D721Med (cell line): ENCODE data around the gene RAB1B.

Experiments
- DNase-seq: peaks from one replicate; pipeline ENCODE4 v3.0.0; 2011; ENCODE audit warnings: low spot score; ENCODE audit not compliant: insufficient read length
- FAIRE-seq: peaks from 2 replicates; lab custom pipeline; 2011; peaks lifted over from hg19 to GRCh38; lab: Jason Lieb, UNC
- CTCF ChIP-seq: IDR thresholded peaks from 2 replicates; pipeline ENCODE4 v1.5.1; 2012; ENCODE audit warnings: mild to moderate bottlenecking, control low read depth; ENCODE audit not compliant: insufficient read depth; ENCODE audit errors: missing control alignments

RAB1B gene

GRCh38 chr11:66262191-66262590, 6.2 kb upstream of the RAB1B start:
- no peak for TF ChIP-seq CTCF
- DNase-seq (no peak), FAIRE-seq (no peak)

GRCh38 chr11:66262696-66263095, 5.7 kb upstream of the RAB1B start:
- no peak for DNase-seq
- no peak for TF ChIP-seq CTCF
- FAIRE-seq = no peak

GRCh38 chr11:66263231-66263630, 5.2 kb upstream of the RAB1B start:
- FAIRE-seq = no peak
- TF ChIP-seq CTCF = no peak
- no peak for DNase-seq

GRCh38 chr11:66263785-66264184, 4.7 kb upstream of the RAB1B start:
- DNase-seq (no peak), FAIRE-seq (no peak)
- TF ChIP-seq CTCF = no peak

- TF ChIP-seq CTCF = no peak
- FAIRE-seq (no peak), DNase-seq (no peak)
Observed at GRCh38 chr11:66264383-66264782, 4.1 kb upstream of the RAB1B start.

- DNase-seq (no peak), FAIRE-seq (no peak)
- TF ChIP-seq CTCF = peak; percentile 20
Observed at GRCh38 chr11:66264914-66265313, 3.5 kb upstream of the RAB1B start.

GRCh38 chr11:66265531-66266377, 2.7 kb upstream of the RAB1B start:
- no peak for DNase-seq
- TF ChIP-seq CTCF = no peak
- FAIRE-seq = no peak
